GM21381 (cell line): ENCODE measurements around the gene PPY.
"Not testable (repeated sequence)": the region's sequence is repeated elsewhere in the genome, so short reads cannot be mapped to it uniquely, and the experiment has no call there.

Experiments used
- ATAC-seq: cut with Tn5 transposase; IDR thresholded peaks from one replicate; pipeline ENCODE4 v1.9.1; 2021; ENCODE audit warnings: mild to moderate bottlenecking, moderate library complexity; ENCODE audit not compliant: unreplicated experiment

The PPY gene

GRCh38 chr17:43906951-43907424 is 35.3 kb downstream of the PPY start:
- ATAC-seq: no peak

- ATAC-seq: no peak
Observed at GRCh38 chr17:43905985-43906852, 36.1 kb downstream of the PPY start.

- ATAC-seq: no peak
Observed at GRCh38 chr17:43905400-43905984, 36.8 kb downstream of the PPY start.

- no peak for ATAC-seq
Observed at GRCh38 chr17:43901861-43902589, 40.3 kb downstream of the PPY start.

- no peak for ATAC-seq
Observed at GRCh38 chr17:43900858-43901754, 41.2 kb downstream of the PPY start.

- peak; percentile 70 for ATAC-seq
Observed at GRCh38 chr17:43900183-43900857, 42.0 kb downstream of the PPY start.

GRCh38 chr17:43898446-43898845 is 43.8 kb downstream of the PPY start:
- ATAC-seq: no peak

- no peak for ATAC-seq
Observed at GRCh38 chr17:43897831-43898230, 44.4 kb downstream of the PPY start.

GRCh38 chr17:43894494-43894893 is 47.8 kb downstream of the PPY start:
- not testable (repeated sequence) for ATAC-seq

- ATAC-seq: no peak
Observed at GRCh38 chr17:43892647-43892952, 49.7 kb downstream of the PPY start.

- ATAC-seq: no peak
Observed at GRCh38 chr17:43891851-43892646, 50.2 kb downstream of the PPY start.
